Natural killer cell (primary cell): ENCODE results near the gene EAF2. TPM values are rescaled to one million over a fixed set of nuclear protein-coding genes. Genes with fewer than 3 reads are reported as not detected.
"Not testable (repeated sequence)": the region's sequence is repeated elsewhere in the genome, so short reads cannot be mapped to it uniquely, and the experiment has no call there.

Source experiments
- ATAC-seq, 3 donors: fragments of 150-1000 bp in 2 of 3; fragments of 200-7000 bp in 1 of 3; cut with Tn5 transposase; 1 replicate in 1 of 3; 2 replicates in 2 of 3; pipeline ENCODE4 v1.10.0; 2021; ENCODE audit warnings: mild to moderate bottlenecking in 2 of 3, moderate library complexity in 2 of 3
- DNase-seq, 2 donors: peaks; one replicate each; pipeline versions ENCODE4 v3.0.0 to v3.0.0-alpha.2; 2013 to 2021; ENCODE audit warnings: mixed read lengths in 1 of 2
- H3K27ac ChIP-seq: one replicate; pipeline ENCODE4 v1.5.1; 2013; ENCODE audit warnings: mild to moderate bottlenecking, low read length
- H3K27me3 ChIP-seq: one replicate; pipeline ENCODE4 v1.6.1; 2013; ENCODE audit warnings: low read length; ENCODE audit not compliant: control insufficient read depth, insufficient read depth
- H3K36me3 ChIP-seq: one replicate; pipeline ENCODE4 v1.6.1; 2013; ENCODE audit warnings: low read length; ENCODE audit not compliant: control insufficient read depth, insufficient read depth
- H3K4me1 ChIP-seq: one replicate; pipeline ENCODE4 v1.6.1; 2013; ENCODE audit warnings: low read length; ENCODE audit not compliant: control insufficient read depth, insufficient read depth
- H3K4me3 ChIP-seq: one replicate; pipeline ENCODE4 v1.5.1; 2013; ENCODE audit warnings: low read length
- H3K9me3 ChIP-seq: one replicate; pipeline ENCODE4 v1.6.1; 2013; ENCODE audit warnings: low read length; ENCODE audit not compliant: control insufficient read depth, insufficient read depth
- H3K27ac Mint-ChIP-seq, 2 donors: one replicate each; pipeline ENCODE4 v1.8.0; 2022; ENCODE audit warnings: mild to moderate bottlenecking in 2 of 2, mixed read lengths in 2 of 2, moderate library complexity in 1 of 2
- H3K27me3 Mint-ChIP-seq, 2 donors: one replicate each; pipeline ENCODE4 v1.8.0; 2022; ENCODE audit warnings: low read depth in 2 of 2, mixed read lengths in 2 of 2
- H3K36me3 Mint-ChIP-seq: one replicate; pipeline ENCODE4 v1.8.0; 2022; ENCODE audit warnings: mixed read lengths
- H3K4me1 Mint-ChIP-seq, 2 donors: one replicate each; pipeline ENCODE4 v1.8.0; 2022; ENCODE audit warnings: mixed read lengths in 2 of 2
- H3K4me3 Mint-ChIP-seq: one replicate; pipeline ENCODE4 v1.8.0; 2022; ENCODE audit warnings: mild to moderate bottlenecking, moderate library complexity, mixed read lengths
- H3K9me3 Mint-ChIP-seq, 2 donors: one replicate each; pipeline ENCODE4 v1.8.0; 2022; ENCODE audit warnings: mixed read lengths in 2 of 2
- CTCF ChIP-seq: fragments of 200-600 bp; IDR thresholded peaks from one replicate; pipeline ENCODE4 v1.8.0; 2022; ENCODE audit warnings: antibody characterized with exemption
- WGBS: methylation state at CpG from one replicate; pipeline ENCODE4 v1.1.7; 2013; ENCODE audit warnings: missing lambda C conversion rate; ENCODE audit not compliant: insufficient coverage; 5-methylcytosine and 5-hydroxymethylcytosine counted together
- intact Hi-C: fragments of 100-400 bp; cut with micrococcal nuclease; formaldehyde crosslinking; loops from one replicate; pipeline ENCODE4 v1.14.2; 2022
- total RNA-seq, 4 donors: library from RNA; stranded (reverse); fragments of 120-200 nt in 1 of 4; gene quantifications; one replicate each; pipeline versions ENCODE4 v1.2.3 to v1.2.4, GENCODE V29; 2013 to 2022

EAF2 gene
- total RNA-seq, 3 donors from 2014 or later (not counting 1 experiment from before 2014, with no cell fraction given), result 5.1 to 7.4 (median 5.4) TPM

GRCh38 chr3:121844892-121845291 lies 9.9 kb downstream of the EAF2 start:
- intact Hi-C loops, result no loop called here
- H3K9me3 ChIP-seq, result no peaks in the 10 kb centered on the region
- H3K36me3 ChIP-seq, result peaks cover 5% of the 10 kb centered on the region
- Mint-ChIP-seq H3K27ac (no peak overlapping the region), H3K4me3 (no peak overlapping the region), H3K4me1 (no peaks in the 10 kb centered on the region), H3K9me3 (no peaks in the 10 kb centered on the region), H3K36me3 (no peaks in the 10 kb centered on the region), H3K27me3 (no peaks in the 10 kb centered on the region)
- H3K27ac ChIP-seq, result no peak overlapping the region
- no peaks in the 10 kb centered on the region for H3K4me1 ChIP-seq
- H3K4me3 ChIP-seq, result no peak overlapping the region
- TF ChIP-seq CTCF, result no peak
- 98% methylated on average over 7 of the region's 7 CpGs for WGBS
- ATAC-seq (no peak), DNase-seq (no peak)
- H3K27me3 ChIP-seq, result no peaks in the 10 kb centered on the region

- Mint-ChIP-seq H3K4me1 (no peaks in the 10 kb centered on the region), H3K36me3 (no peaks in the 10 kb centered on the region), H3K4me3 (no peak overlapping the region), H3K27ac (no peak overlapping the region), H3K9me3 (no peaks in the 10 kb centered on the region), H3K27me3 (no peaks in the 10 kb centered on the region)
- H3K4me1 ChIP-seq, result no peaks in the 10 kb centered on the region
- peaks cover 3% of the 10 kb centered on the region for H3K36me3 ChIP-seq
- TF ChIP-seq CTCF, result no peak
- H3K27me3 ChIP-seq, result no peaks in the 10 kb centered on the region
- H3K4me3 ChIP-seq, result no peak overlapping the region
- intact Hi-C loops, result no loop called here
- no CpG with 5 or more reads among the region's 2 CpGs for WGBS
- DNase-seq, result no peak
- H3K9me3 ChIP-seq, result no peaks in the 10 kb centered on the region
- no peak for ATAC-seq
- H3K27ac ChIP-seq, result no peak overlapping the region
Measured at GRCh38 chr3:121852256-121852655, 17.2 kb downstream of the EAF2 start.

- TF ChIP-seq CTCF, result no peak
- 87% methylated on average over 5 of the region's 5 CpGs for WGBS
- Histone ChIP-seq H3K9me3 (no peaks in the 10 kb centered on the region), H3K27me3 (no peaks in the 10 kb centered on the region), H3K36me3 (peaks cover 3% of the 10 kb centered on the region), H3K27ac (no peak overlapping the region), H3K4me3 (no peak overlapping the region), H3K4me1 (no peaks in the 10 kb centered on the region)
- DNase-seq, result peak in 1 of 2 donors; percentile 15
- no peaks in the 10 kb centered on the region for H3K9me3 Mint-ChIP-seq
- H3K4me3 Mint-ChIP-seq, result no peak overlapping the region
- intact Hi-C loops, result no loop called here
- H3K36me3 Mint-ChIP-seq, result no peaks in the 10 kb centered on the region
- ATAC-seq, result no peak
- no peaks in the 10 kb centered on the region for H3K4me1 Mint-ChIP-seq
- no peak overlapping the region for H3K27ac Mint-ChIP-seq
- no peaks in the 10 kb centered on the region for H3K27me3 Mint-ChIP-seq
Measured at GRCh38 chr3:121855555-121855954, 20.5 kb downstream of the EAF2 start.

- ATAC-seq, DNase-seq, H3K9me3 Mint-ChIP-seq, H3K27me3 ChIP-seq, H3K27me3 Mint-ChIP-seq, intact Hi-C loops, H3K4me3 Mint-ChIP-seq, H3K4me1 ChIP-seq, H3K27ac ChIP-seq, H3K36me3 Mint-ChIP-seq, H3K4me1 Mint-ChIP-seq, H3K36me3 ChIP-seq, H3K4me3 ChIP-seq, H3K9me3 ChIP-seq, H3K27ac Mint-ChIP-seq: not testable (repeated sequence)
- 80% methylated on average over 1 of the region's 5 CpGs for WGBS
Measured at GRCh38 chr3:121857778-121858177, 22.8 kb downstream of the EAF2 start.

GRCh38 chr3:121863247-121863646 lies 28.2 kb downstream of the EAF2 start:
- H3K27me3 ChIP-seq, H3K4me3 Mint-ChIP-seq, H3K4me1 ChIP-seq, H3K9me3 ChIP-seq, H3K4me3 ChIP-seq, H3K9me3 Mint-ChIP-seq, intact Hi-C loops, ATAC-seq, H3K36me3 ChIP-seq, H3K36me3 Mint-ChIP-seq, H3K27ac Mint-ChIP-seq, H3K27me3 Mint-ChIP-seq, DNase-seq, H3K4me1 Mint-ChIP-seq, H3K27ac ChIP-seq: not testable (repeated sequence)
- 97% methylated on average over 9 of the region's 9 CpGs for WGBS
